Left renal cortex interstitium (tissue), 4 donors: ENCODE results near the gene CIC. TPM values are rescaled to one million over a fixed set of nuclear protein-coding genes. Genes with fewer than 3 reads are reported as not detected.
"Not testable (repeated sequence)": the region's sequence is repeated elsewhere in the genome, so short reads cannot be mapped to it uniquely, and the experiment has no call there.

Experiments used
- DNase-seq, 4 donors: peaks; one replicate each; pipeline ENCODE4 v3.0.0-alpha.2; 2013; ENCODE audit warnings: low read depth in 4 of 4, low spot score in 2 of 4, missing footprints in 1 of 4
- polyA plus RNA-seq, 4 donors: library from polyadenylated mRNA; unstranded; fragments of 120-200 nt; gene quantifications; one replicate each; pipeline ENCODE4 v1.2.1, GENCODE V29; 2013; ENCODE audit not compliant: insufficient read length in 4 of 4

CIC gene
- polyA plus RNA-seq, 4 donors, result 35.5 to 77.9 (median 61.9) TPM

DNA sequence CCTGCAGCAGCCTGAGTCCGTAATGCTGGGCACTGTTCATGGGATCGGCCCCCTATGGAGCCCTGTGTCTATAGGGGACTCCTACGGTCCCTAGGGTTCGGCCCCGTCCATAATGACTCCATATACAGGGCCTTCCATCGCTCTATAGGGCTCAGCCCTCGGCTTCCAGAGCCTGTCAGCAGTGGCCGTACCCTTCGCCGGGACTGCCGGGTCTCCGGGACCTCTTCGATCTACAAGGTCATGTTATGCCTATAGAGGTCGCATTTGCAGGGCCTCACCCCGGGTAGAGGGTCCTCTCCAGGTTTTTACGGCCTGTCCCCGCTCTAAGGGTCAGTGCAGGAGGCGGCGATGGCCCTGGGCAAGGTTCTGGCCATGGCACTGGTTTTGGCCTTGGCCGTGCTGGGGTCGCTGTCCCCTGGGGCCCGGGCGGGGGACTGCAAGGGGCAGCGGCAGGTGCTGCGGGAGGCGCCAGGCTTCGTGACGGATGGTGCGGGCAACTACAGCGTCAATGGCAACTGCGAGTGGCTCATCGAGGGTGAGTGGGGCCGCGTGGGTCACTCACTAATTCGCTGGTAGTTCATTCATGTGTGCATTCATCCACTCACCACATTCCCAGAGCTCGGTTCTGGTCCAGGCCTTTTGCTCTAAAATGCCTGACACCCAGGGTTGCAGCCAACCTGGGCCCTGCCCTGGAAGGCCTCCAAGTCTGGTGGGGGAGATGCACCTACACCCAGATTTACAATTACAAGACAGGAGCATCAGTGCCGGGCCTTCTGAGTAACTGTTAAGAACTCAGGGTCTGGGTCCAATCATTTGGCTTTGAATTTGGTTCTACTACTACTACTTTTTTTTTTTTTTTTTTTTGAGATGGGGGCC, 57.1 kb downstream of the CIC start:
- DNase-seq, result no peak

DNA sequence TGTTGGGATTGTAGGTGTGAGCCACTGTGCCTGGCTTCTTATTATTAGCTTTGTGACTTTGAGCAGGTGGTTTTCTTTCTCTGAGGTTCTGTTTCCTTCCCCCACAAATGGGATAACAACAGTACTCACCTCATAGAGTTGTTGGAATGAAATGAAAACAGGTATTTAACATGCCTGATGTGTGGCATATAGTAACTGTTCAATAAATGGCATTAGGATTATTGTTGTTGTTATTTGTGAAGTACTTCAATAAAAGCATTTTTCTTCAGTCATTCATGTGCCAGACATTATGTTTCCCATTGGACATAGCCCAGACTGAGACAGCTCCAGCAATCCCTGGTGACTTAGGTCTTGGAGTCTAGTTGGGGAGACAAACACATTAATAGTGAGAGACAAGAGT, 57.9 kb downstream of the CIC start:
- no peak for DNase-seq

DNA sequence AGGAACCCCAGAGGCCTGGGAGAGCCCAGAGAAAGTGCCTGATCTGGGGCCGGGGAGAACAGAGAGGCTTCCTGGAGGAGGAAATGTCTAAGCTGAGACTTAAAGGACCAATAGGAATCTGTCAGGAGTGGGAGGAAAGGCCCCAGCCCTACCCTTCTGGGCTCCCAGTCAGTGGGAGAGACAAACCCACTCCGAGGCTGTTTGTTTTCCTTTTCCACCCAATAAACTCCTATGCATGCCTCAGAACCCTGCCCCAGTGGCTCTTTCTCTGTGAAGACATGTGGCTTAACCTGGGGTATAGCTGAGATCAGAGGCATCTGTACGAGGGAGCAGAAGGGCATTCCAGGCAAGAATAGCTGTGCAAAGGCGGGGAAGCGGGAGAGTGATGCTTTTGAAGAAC, 58.3 kb downstream of the CIC start:
- no peak for DNase-seq

DNA sequence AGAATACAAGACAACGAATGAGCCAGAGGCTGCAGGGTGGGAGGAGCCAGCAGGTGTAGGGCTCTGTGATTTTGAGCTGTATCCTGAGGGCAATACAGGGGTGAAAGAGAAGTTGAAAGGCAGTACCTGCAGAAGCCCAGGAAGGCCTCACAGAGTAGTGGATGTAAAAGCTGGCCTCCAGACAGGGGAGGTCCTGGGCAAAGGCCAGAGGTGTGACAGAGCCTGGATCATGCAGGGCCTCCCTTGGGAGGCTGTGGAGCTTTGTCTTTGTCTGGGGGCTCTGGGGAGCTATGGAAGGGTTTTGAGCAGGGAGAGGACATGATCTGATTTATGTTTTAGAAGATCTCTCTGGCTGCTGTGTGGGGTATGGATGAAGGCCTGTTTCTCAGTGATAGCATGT, 59.1 kb downstream of the CIC start:
- DNase-seq, result no peak

- DNase-seq, result no peak
Observed at GRCh38 chr19:42328854-42329253, 59.8 kb downstream of the CIC start.

- DNase-seq, result no peak
Observed at GRCh38 chr19:42330241-42330711, 61.2 kb downstream of the CIC start.

DNA sequence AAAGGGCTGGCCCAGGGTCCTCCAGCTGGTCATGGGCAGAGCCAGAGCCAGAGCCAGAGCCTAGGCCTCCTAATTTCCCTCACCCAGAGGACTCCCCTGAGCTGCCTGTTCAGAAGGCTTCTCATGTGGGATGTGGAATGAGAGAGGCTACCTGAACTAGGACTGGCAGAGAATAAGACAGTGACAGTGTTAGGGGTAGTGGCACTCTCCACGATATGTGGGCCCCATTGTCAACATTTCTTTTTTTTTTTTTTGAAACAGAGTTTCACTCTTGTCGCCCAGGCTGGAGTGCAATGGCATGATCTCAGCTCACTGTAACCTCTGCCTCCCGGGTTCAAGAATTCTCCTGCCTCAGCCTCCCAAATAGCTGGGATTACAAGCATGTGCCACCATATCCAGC, 62.3 kb downstream of the CIC start:
- DNase-seq, result not testable (repeated sequence)

DNA sequence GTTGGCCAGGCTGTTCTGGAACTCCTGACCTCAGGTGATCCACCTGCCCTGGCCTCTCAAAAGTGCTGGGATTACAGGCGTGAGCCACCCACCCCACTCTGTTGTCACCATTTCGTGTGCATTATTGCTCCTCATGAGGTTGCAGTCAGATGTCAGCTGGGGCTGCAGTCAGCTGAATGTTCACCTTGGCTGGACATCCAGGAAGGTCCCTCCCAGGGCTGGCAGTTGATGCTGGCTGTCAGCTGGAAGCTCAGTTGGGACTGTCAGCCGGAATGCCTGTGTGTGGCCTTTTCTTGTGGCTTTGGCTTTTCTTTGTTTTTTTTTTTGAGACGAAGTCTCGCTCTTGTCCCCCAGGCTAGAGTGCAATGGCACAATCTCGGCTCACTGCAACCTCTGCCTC, 63.0 kb downstream of the CIC start:
- DNase-seq, result no peak

- no peak for DNase-seq
Observed at GRCh38 chr19:42333018-42333417, 64.0 kb downstream of the CIC start.

- DNase-seq, result no peak
Observed at GRCh38 chr19:42333975-42334696, 65.1 kb downstream of the CIC start.

DNA sequence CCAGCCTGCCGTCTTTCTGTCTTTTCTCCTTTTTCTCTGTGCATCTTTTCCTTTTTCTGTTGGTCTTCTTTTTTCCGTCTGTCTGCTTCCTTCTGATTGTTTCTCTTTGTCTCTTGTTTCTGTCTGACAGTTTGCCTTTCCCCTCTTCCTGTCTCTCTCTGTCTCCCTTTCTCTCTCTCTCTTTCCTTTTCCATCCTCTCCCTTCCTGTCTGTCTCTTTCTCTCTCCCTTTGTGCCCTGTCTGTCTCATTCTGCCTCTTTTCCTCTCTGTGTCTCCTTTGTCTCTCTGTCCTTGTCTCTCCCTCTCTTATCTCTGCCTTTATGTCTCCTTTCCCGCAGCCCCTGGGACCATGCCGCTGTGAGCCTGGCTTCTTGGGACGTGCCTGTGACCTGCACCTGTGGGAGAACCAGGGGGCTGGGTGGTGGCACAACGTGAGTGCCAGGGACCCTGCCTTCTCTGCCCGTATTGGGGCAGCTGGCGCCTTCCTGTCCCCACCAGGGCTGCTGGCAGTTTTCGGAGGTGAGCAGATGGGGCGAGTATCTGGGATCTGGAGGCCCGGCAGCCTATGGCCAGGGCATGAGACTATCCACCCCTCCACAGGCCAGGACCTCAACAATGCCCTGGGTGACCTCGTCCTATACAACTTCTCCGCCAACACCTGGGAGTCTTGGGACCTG, 65.8 kb downstream of the CIC start:
- no peak for DNase-seq

DNA sequence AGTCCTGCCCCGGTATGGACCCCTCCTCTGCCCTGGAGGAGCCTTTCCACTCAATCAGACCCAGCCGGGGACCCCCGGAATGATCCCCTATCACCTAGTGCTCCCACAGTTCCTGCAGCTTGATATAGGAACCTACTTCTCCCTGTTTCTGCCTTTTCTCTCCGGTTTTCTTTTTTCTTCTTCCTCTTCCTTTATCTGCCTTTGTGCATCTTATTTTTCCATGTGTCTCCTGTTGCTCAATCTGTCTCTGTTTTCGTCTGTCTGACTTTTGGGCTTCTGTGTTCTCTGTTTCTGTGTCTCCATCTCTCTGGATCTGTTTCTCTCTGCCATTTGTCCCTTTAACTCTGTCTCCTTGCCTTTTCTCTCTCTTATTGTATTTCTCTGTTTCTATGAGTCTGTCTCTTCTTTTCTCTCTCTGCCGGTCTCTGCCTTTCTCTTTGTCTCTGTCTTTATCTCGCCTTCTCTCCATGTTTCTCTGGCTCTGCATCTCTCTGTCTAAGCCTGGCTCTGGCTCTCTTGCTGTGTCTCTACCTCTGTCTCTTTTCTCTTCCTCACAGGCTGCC, 66.4 kb downstream of the CIC start:
- no peak for DNase-seq

DNA sequence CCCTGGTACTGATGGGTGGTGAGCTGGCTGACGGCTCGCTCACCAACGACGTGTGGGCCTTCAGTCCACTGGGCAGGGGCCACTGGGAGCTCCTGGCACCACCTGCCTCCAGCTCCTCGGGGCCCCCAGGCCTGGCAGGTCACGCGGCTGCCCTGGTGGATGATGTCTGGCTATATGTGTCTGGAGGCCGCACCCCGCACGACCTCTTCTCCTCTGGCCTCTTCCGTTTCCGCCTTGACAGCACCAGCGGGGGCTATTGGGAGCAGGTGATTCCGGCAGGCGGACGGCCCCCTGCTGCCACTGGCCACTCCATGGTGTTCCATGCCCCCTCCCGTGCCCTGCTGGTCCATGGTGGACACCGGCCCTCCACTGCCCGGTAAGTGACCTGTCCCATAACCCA, 66.9 kb downstream of the CIC start:
- no peak for DNase-seq

DNA sequence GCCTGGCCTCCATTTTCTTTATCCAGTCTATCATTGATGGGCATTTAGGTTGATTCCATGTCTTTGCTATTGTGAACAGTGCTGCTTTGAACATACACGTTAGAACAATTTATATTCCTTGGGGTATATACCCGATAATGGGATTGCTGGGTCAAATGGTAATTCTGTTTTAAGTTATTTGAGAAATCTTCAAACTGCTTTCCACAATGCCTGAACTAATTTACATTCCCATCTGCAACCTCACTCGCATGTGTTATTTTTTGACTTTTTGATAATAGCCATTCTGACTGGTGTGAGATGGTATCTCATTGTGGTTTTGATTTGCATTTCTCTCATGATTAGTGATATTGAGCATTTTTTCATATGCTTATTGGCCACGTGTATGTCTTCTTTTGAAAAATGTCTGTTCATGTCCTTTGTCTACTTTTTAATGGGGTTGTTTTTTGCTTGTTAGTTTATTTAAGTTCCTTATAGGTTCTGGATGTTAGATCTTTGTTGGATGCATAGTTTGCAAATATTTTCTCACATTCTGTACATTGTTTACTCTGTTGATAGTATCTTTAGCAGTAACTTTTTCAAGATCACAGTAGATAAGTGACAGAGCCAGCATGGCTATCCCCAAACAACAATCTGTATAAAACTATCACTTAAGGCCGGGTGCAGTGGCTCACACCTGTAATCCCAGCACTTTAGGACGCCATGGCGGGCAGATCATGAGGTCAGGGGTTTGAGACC, 70.2 kb downstream of the CIC start:
- DNase-seq, result not testable (repeated sequence)

DNA sequence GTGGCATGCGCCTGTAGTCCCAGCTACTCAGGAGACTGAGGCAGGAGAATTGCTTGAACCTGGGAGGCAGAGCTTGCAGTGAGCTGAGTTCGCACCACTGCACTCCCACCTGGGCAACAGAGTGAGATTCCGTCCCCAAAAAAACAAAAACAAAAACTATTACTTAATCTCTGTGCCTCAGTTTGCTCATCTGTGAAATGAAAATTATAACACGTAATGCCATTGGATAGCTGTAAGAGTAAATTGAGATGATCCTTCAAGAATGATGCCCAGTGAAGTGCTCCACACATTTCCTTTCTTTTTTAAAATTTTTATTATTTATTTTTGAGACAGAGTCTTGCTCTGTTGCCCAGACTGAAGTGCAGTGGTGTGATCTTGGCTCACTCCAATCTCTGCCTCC, 70.9 kb downstream of the CIC start:
- not testable (repeated sequence) for DNase-seq

DNA sequence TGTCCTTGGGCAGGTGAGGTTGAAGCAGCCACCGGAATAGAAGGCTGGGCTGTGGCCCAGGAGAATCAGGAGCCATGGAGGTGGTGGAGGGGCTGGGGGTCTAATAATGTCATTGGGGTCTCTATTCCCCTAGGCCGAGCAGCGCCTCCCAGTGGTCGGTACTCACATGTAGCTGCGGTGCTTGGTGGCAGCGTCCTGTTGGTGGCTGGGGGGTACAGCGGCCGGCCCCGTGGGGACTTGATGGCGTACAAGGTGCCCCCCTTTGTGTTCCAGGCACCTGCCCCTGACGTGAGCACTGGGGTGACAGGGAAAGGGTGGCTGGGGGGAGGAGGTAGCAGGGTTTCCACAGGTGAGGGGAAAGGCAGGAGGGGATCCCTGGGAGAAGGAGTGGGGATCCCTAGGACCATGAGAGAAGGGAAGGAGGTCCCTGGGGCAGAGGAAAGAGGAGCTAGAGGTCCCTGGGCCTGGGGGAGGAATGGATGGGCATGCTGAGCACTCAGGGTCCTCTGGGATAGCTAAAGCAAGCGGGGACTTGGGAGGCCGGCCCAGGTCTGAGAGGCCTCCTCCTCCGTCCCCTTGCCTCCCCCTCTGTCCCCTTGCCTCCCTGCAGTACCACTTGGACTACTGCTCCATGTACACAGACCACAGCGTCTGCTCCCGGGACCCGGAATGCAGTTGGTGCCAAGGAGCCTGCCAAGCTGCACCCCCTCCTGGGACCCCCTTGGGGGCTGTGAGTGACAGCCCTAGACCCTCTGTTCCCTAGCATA, 74.5 kb downstream of the CIC start:
- no peak for DNase-seq

- no peak for DNase-seq
Observed at GRCh38 chr19:42344336-42344893, 75.4 kb downstream of the CIC start.
